Esophagus squamous epithelium (tissue), 4 donors: Measurements from ENCODE around the gene HMGCS2.

Experiments used
- CTCF ChIP-seq, 6 experiments: fragments of 450-650 bp in 4 of 6; fragments of 200-600 bp in 2 of 6; sonication (generic) in 2 of 6; IDR thresholded peaks; one replicate each; pipeline ENCODE4 v1.5.1; 2016 to 2019; ENCODE audit warnings: antibody characterized with exemption in 6 of 6, mild to moderate bottlenecking in 4 of 6, moderate library complexity in 4 of 6
- POLR2A ChIP-seq, 4 donors: fragments of 450-650 bp; IDR thresholded peaks; one replicate each; pipeline ENCODE4 v1.6.1; 2017; ENCODE audit warnings: antibody characterized with exemption in 4 of 4, mild to moderate bottlenecking in 4 of 4, moderate library complexity in 3 of 4

GRCh38 chr1:119725626-119726025 is 43.1 kb downstream of the HMGCS2 start:
- TF ChIP-seq POLR2A (IDR thresholded peaks at IDR 0.05) (no peak), CTCF (IDR thresholded peaks at IDR 0.05) (no peak)
